IPS-15b (cell line): ENCODE results near the gene GALC.

ENCODE experiments used
- H3K27me3 ChIP-seq: one replicate; pipeline ENCODE4 v1.6.1; 2013; ENCODE audit warnings: low read length; ENCODE audit not compliant: control insufficient read depth, insufficient read depth
- H3K36me3 ChIP-seq: one replicate; pipeline ENCODE4 v1.6.1; 2013; ENCODE audit warnings: low read length; ENCODE audit not compliant: control insufficient read depth, insufficient read depth
- H3K4me1 ChIP-seq: one replicate; pipeline ENCODE4 v1.6.1; 2013; ENCODE audit warnings: mild to moderate bottlenecking, low read length; ENCODE audit not compliant: control insufficient read depth, insufficient read depth
- H3K4me3 ChIP-seq: one replicate; pipeline ENCODE4 v1.5.1; 2013; ENCODE audit warnings: low read depth, low read length
- H3K9ac ChIP-seq: one replicate; pipeline ENCODE4 v1.6.1; 2013; ENCODE audit warnings: low read depth, mild to moderate bottlenecking, low read length
- H3K9me3 ChIP-seq: one replicate; pipeline ENCODE4 v1.6.1; 2013; ENCODE audit warnings: mild to moderate bottlenecking, low read length; ENCODE audit not compliant: control insufficient read depth, insufficient read depth

Gene GALC

GRCh38 chr14:87989221-87989955, 3.6 kb downstream of the GALC start:
- Histone ChIP-seq H3K9ac (no peak overlapping the region), H3K4me1 (peaks cover 4% of the 10 kb centered on the region), H3K36me3 (no peaks in the 10 kb centered on the region), H3K27me3 (no peaks in the 10 kb centered on the region), H3K4me3 (no peak overlapping the region), H3K9me3 (no peaks in the 10 kb centered on the region)

GRCh38 chr14:87979689-87980088, 13.3 kb downstream of the GALC start:
- H3K36me3 ChIP-seq, result no peaks in the 10 kb centered on the region
- H3K4me1 ChIP-seq, result no peaks in the 10 kb centered on the region
- no peak overlapping the region for H3K9ac ChIP-seq
- H3K9me3 ChIP-seq, result no peaks in the 10 kb centered on the region
- no peak overlapping the region for H3K4me3 ChIP-seq
- H3K27me3 ChIP-seq, result no peaks in the 10 kb centered on the region

- Histone ChIP-seq H3K9me3 (no peaks in the 10 kb centered on the region), H3K27me3 (no peaks in the 10 kb centered on the region), H3K36me3 (no peaks in the 10 kb centered on the region), H3K4me1 (no peaks in the 10 kb centered on the region), H3K9ac (no peak overlapping the region), H3K4me3 (no peak overlapping the region)
These were observed 17.3 kb downstream of the GALC start for GRCh38 chr14:87975636-87976035.

GRCh38 chr14:87971010-87971409, 22.0 kb downstream of the GALC start:
- Histone ChIP-seq H3K4me3 (no peak overlapping the region), H3K4me1 (no peaks in the 10 kb centered on the region)

GRCh38 chr14:87967496-87967895, 25.5 kb downstream of the GALC start:
- Histone ChIP-seq H3K36me3 (no peaks in the 10 kb centered on the region), H3K4me3 (no peak overlapping the region), H3K9ac (no peak overlapping the region), H3K27me3 (no peaks in the 10 kb centered on the region), H3K4me1 (no peaks in the 10 kb centered on the region), H3K9me3 (no peaks in the 10 kb centered on the region)

More at GRCh38 chr14:87971010-87971409, 22.0 kb downstream of the GALC start:
- Histone ChIP-seq H3K27me3 (no peaks in the 10 kb centered on the region), H3K9me3 (no peaks in the 10 kb centered on the region), H3K9ac (no peak overlapping the region), H3K36me3 (no peaks in the 10 kb centered on the region)

- Histone ChIP-seq H3K27me3 (no peaks in the 10 kb centered on the region), H3K9ac (no peak overlapping the region), H3K9me3 (no peaks in the 10 kb centered on the region), H3K4me1 (no peaks in the 10 kb centered on the region), H3K4me3 (no peak overlapping the region), H3K36me3 (no peaks in the 10 kb centered on the region)
These were observed 26.2 kb downstream of the GALC start for GRCh38 chr14:87966816-87967215.

- no peaks in the 10 kb centered on the region for H3K27me3 ChIP-seq
- H3K36me3 ChIP-seq, result no peaks in the 10 kb centered on the region
- no peaks in the 10 kb centered on the region for H3K4me1 ChIP-seq
- H3K4me3 ChIP-seq, result no peak overlapping the region
- no peak overlapping the region for H3K9ac ChIP-seq
- H3K9me3 ChIP-seq, result no peaks in the 10 kb centered on the region
These were observed 31.7 kb downstream of the GALC start for GRCh38 chr14:87961246-87961645.

GRCh38 chr14:87960013-87960787, 32.8 kb downstream of the GALC start:
- Histone ChIP-seq H3K4me3 (no peak overlapping the region), H3K9me3 (no peaks in the 10 kb centered on the region), H3K9ac (no peak overlapping the region), H3K36me3 (no peaks in the 10 kb centered on the region), H3K4me1 (no peaks in the 10 kb centered on the region), H3K27me3 (no peaks in the 10 kb centered on the region)

GRCh38 chr14:87955501-87955900, 37.5 kb downstream of the GALC start:
- Histone ChIP-seq H3K4me1 (no peaks in the 10 kb centered on the region), H3K4me3 (no peak overlapping the region), H3K27me3 (no peaks in the 10 kb centered on the region), H3K9me3 (no peaks in the 10 kb centered on the region), H3K36me3 (no peaks in the 10 kb centered on the region), H3K9ac (no peak overlapping the region)

GRCh38 chr14:87952307-87953094, 40.5 kb downstream of the GALC start:
- no peak overlapping the region for H3K9ac ChIP-seq
- no peaks in the 10 kb centered on the region for H3K36me3 ChIP-seq
- no peaks in the 10 kb centered on the region for H3K4me1 ChIP-seq
- no peak overlapping the region for H3K4me3 ChIP-seq
- H3K27me3 ChIP-seq, result no peaks in the 10 kb centered on the region
- H3K9me3 ChIP-seq, result no peaks in the 10 kb centered on the region

GRCh38 chr14:87944987-87945604, 47.9 kb downstream of the GALC start:
- H3K9me3 ChIP-seq, result no peaks in the 10 kb centered on the region
- H3K36me3 ChIP-seq, result no peaks in the 10 kb centered on the region

More at GRCh38 chr14:87944987-87945604, 47.9 kb downstream of the GALC start:
- Histone ChIP-seq H3K4me3 (no peak overlapping the region), H3K27me3 (no peaks in the 10 kb centered on the region), H3K9ac (no peak overlapping the region), H3K4me1 (no peaks in the 10 kb centered on the region)
